GM12801 (cell line): ENCODE results near the gene TMEM141.

Experiments
- CTCF ChIP-seq: IDR thresholded peaks from one replicate; pipeline ENCODE4 v1.5.1; 2011; ENCODE audit warnings: control low read depth; ENCODE audit not compliant: insufficient read length; ENCODE audit errors: extremely low read depth

The TMEM141 gene

GRCh38 chr9:136790640-136791515 lies at the start of gene TMEM141:
TSS of gene TMEM141 (plus strand) at chr9:136791344. CDS start at chr9:136791371, 27 bp downstream.
- TF ChIP-seq CTCF = no peak

GRCh38 chr9:136741883-136742571 lies 49.1 kb upstream of the TMEM141 start:
- no peak for TF ChIP-seq CTCF

GRCh38 chr9:136742591-136743391 lies 48.4 kb upstream of the TMEM141 start, which contains the start of gene LCN10:
TSS of gene LCN10 (minus strand) at chr9:136742940. CDS start at chr9:136742903, 37 bp downstream.
- TF ChIP-seq CTCF = no peak

GRCh38 chr9:136743639-136744211 lies 47.4 kb upstream of the TMEM141 start:
- TF ChIP-seq CTCF = no peak

GRCh38 chr9:136744773-136745172 lies 46.4 kb upstream of the TMEM141 start:
- no peak for TF ChIP-seq CTCF

- TF ChIP-seq CTCF = no peak
Measured at GRCh38 chr9:136745389-136746154, 45.6 kb upstream of the TMEM141 start.
